Fibroblast of upper back skin (primary cell): ENCODE measurements around the gene FILIP1.

Experiments
- DNase-seq: peaks from one replicate; pipeline ENCODE4 v3.0.0-alpha.2; 2013

The FILIP1 gene

GRCh38 chr6:75331151-75331550 is 162.4 kb downstream of the FILIP1 start:
- DNase-seq = peak; percentile 91

GRCh38 chr6:75329703-75330102 is 163.9 kb downstream of the FILIP1 start:
- DNase-seq = no peak

GRCh38 chr6:75327807-75328206 is 165.8 kb downstream of the FILIP1 start:
- DNase-seq = no peak

GRCh38 chr6:75326557-75327258 is 166.9 kb downstream of the FILIP1 start:
- no peak for DNase-seq

GRCh38 chr6:75318900-75319299 is 174.7 kb downstream of the FILIP1 start:
- no peak for DNase-seq

DNA sequence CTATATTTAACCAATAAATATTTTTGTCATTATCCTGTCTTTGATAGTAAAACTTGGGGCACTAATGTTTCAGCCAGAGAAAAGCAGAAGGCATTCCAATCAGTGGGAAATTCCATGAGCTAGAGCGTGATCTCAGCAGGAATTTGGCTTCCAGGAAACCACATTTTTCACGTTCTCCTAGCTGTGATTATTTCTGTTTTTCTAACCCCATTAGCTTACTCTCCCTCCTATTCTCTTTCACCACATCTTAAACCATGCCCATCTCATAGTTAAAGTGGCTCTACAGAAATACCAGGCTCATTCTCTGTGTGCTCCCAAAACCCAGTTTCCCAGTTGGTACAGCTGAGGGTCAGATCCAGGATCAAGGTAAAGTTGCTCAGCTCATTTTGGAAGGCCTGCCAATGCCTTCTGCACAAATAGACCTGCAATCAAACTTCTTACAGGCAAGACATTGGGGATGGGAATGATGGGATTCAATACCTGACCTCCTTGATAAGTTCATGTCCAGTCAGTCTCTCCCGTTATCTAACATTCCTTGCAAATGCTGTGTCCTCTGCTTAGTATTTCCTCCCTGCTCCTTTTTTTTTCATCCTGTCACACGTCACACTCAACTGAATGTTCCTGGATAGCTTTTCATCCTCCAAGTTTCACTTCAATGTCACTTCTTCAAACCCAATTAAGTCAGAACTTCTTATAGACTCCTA is 175.9 kb downstream of the FILIP1 start:
- peak; percentile 77 for DNase-seq

GRCh38 chr6:75315978-75316377 is 177.6 kb downstream of the FILIP1 start:
- DNase-seq = no peak

- no peak for DNase-seq
These were observed 185.2 kb downstream of the FILIP1 start for GRCh38 chr6:75308250-75308988.

GRCh38 chr6:75307364-75308004 is 186.1 kb downstream of the FILIP1 start:
- DNase-seq = no peak

DNA sequence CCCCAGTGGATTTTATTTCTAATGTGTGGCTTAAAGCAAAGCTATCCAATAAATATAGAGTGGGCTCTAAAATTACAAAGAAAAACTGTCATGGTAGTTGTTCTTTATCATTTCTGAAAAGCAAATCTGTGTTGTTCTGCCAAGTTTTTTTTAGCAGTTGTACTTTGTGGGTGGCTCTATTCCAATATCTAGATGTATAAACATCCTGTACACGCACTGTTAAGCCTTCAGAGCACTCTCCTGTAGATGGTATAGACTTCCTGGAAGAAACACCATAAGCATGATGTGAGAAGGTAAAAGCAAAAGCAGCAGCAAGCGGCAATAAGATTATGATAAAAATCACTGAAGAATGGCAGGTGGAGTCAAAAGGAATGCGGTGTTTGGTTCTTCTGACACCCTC is 187.5 kb downstream of the FILIP1 start:
- no peak for DNase-seq

DNA sequence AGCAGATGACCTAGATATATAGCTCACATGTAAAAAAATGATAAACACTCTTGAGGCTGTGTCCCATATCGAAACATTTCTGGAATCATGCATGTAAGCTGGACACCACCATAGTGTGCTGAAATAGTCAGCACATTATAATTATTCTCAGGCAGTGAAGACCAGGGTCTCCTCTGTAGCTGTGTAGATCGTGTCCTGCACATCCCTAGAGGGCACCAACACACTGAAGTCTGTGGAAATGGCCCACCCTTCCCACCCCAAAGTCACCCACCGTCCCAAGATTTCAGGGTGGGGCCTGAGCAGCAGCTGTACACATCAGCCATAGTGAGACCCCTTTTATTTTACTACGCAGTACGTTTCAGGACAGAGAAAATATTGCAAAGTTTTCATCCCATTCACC is 188.0 kb downstream of the FILIP1 start:
- no peak for DNase-seq

DNA sequence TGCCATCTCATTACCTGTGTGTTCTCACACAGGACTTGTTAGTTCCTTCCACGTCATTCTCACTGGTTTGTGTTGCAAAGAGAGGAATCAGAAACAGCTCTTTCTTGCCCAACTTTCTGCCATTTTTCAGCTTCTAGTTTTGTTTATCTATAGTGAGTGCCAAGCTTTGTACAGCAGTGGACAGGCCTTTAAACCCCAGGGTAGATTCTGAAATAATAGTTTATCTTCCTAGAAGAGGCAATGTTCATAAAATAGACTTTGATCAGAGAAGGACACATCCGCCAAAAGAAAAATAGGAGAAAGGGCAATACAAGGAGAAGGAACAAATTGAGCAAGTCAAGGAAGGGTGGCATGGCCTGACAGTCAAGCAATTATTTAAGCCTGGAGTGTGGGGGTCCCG is 191.3 kb downstream of the FILIP1 start:
- DNase-seq = no peak

- no peak for DNase-seq
These were observed 192.1 kb downstream of the FILIP1 start for GRCh38 chr6:75301537-75301936.

DNA sequence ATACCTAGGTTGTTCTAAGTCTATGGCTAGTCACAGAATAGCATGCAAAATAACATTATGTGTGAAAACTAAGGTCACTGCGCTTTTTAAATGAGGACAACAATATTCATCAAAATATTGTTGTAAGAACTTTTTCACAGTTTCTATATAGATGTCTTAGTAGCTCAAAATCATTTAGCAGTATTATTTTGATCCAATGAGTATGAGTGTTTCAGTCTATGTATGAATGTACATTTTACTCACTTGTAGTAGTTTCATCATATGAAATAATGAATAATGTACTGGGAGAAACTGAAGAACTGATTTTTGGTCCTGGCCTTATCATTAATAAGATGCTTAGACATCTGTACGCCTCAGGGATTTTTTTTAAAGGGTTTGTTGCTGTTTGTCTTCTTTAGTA is 192.5 kb downstream of the FILIP1 start:
- DNase-seq = no peak

GRCh38 chr6:75300531-75300855 is 193.1 kb downstream of the FILIP1 start:
- no peak for DNase-seq

GRCh38 chr6:75299801-75300530 is 193.6 kb downstream of the FILIP1 start:
- DNase-seq = peak; percentile 42

DNA sequence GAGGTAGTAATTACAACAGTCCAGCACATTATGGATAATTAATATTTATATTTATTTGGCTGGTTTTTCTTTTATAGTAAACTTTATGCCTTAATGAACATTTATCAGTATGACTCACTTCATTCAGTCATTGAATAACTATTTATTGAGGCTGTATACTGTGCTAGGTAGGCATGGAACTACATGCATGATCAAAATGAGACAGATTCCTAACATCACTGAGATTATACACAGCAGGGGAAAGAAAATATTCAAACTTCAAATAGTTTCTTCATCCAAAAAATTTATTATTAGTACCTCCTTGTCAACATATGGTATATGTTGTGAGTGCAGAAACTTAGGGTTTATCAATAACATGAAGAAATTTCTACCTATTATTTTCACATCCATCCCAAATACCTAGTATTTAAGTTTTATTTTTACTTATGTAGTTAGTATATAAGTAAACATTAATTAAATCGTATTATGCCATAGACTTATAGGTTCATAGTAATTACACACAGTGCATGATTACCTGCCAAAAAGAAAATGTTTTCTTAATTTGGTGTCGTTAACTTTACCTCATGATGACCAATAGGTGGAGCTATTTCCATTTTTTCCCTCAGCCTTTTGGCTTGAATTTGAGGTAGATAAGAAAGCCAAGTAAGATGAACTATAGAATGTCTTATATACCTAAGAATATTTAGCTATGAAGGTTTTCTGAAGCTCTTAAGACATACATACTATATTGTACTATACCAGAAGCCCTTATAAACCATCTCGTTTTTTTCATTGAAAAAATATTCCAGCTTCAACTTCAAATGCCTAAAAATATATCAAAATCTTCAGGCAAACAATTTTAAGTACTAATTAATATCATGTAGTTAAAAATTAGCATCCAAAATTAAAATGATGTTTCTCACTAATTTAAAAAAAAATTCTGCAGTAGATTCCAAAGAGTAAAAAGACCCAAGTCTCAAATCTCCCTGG is 196.5 kb downstream of the FILIP1 start:
- peak; percentile 72 for DNase-seq

- DNase-seq = no peak
These were observed 201.0 kb downstream of the FILIP1 start for GRCh38 chr6:75292555-75292954.

GRCh38 chr6:75291744-75292143 is 201.9 kb downstream of the FILIP1 start:
- no peak for DNase-seq

DNA sequence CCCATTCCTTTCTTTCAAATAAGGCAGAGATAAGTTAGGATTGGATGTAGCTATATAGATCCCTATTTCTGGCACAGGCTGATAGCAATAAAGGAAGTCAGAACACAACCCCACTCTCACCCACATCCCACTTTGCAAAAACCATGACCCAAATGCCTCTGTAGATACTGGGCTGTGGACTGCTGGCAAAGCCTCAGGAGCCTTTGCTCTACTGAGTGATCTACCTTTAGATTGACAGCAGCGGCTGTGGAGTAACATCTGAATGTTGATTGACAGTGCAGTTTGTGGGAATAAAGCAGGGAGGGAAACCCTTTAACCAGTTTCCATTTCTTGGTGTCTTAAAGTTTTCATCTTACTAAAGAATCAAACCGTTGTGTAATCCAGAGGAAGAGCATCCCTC is 202.3 kb downstream of the FILIP1 start:
- DNase-seq = no peak

GRCh38 chr6:75290136-75290945 is 203.3 kb downstream of the FILIP1 start:
- DNase-seq = no peak
